H9 (cell line): ENCODE results near the gene AOC1. TPM values are rescaled to one million over a fixed set of nuclear protein-coding genes. Genes with fewer than 3 reads are reported as not detected.

ENCODE experiments used
- DNase-seq: peaks from one replicate; pipeline ENCODE4 v3.0.0-alpha.2; 2017
- H2AFZ ChIP-seq: one replicate; pipeline ENCODE4 v1.6.1; 2013; ENCODE audit warnings: mild to moderate bottlenecking, low read length, control low read depth, moderate library complexity
- H2AK5ac ChIP-seq: 2 replicates; pipeline ENCODE4 v1.6.1; 2013; ENCODE audit warnings: low read length, control low read depth, mixed read lengths; ENCODE audit not compliant: insufficient read length
- H2BK120ac ChIP-seq: one replicate; pipeline ENCODE4 v1.6.1; 2013; ENCODE audit warnings: low read depth, mild to moderate bottlenecking, low read length, control low read depth, inconsistent platforms; ENCODE audit not compliant: poor library complexity, severe bottlenecking
- H2BK12ac ChIP-seq: 2 replicates; pipeline ENCODE4 v1.6.1; 2013; ENCODE audit warnings: low read length, control low read depth, mixed read lengths, low read depth; ENCODE audit not compliant: insufficient read length
- H2BK15ac ChIP-seq: 2 replicates; pipeline ENCODE4 v1.6.1; 2013; ENCODE audit warnings: low read depth, low read length, control low read depth
- H2BK20ac ChIP-seq: one replicate; pipeline ENCODE4 v1.6.1; 2013; ENCODE audit warnings: low read depth, mild to moderate bottlenecking, low read length, control low read depth, inconsistent platforms; ENCODE audit not compliant: poor library complexity, severe bottlenecking
- H2BK5ac ChIP-seq: 2 replicates; pipeline ENCODE4 v1.6.1; 2013; ENCODE audit warnings: low read length, control low read depth, mixed read lengths; ENCODE audit not compliant: insufficient read length
- H3K14ac ChIP-seq: 2 replicates; pipeline ENCODE4 v1.6.1; 2013; ENCODE audit warnings: low read length, control low read depth; ENCODE audit not compliant: insufficient read depth
- H3K18ac ChIP-seq: 2 replicates; pipeline ENCODE4 v1.6.1; 2013; ENCODE audit warnings: low read depth, mild to moderate bottlenecking, mixed read lengths, low read length, control low read depth; ENCODE audit not compliant: insufficient read length
- H3K23ac ChIP-seq: 2 replicates; pipeline ENCODE4 v1.6.1; 2013; ENCODE audit warnings: low read length, control low read depth, mixed read lengths, low read depth; ENCODE audit not compliant: insufficient read length
- H3K23me2 ChIP-seq: 2 replicates; pipeline ENCODE4 v1.6.1; 2013; ENCODE audit warnings: low read depth, mild to moderate bottlenecking, mixed read lengths, low read length, control low read depth; ENCODE audit not compliant: insufficient read length, poor library complexity, severe bottlenecking
- H3K27ac ChIP-seq: 2 replicates; pipeline ENCODE4 v1.5.1; 2013; ENCODE audit warnings: low read length, control low read depth, mixed read lengths, low read depth; ENCODE audit not compliant: insufficient read length
- H3K27me3 ChIP-seq: 2 replicates; pipeline ENCODE4 v1.6.1; 2013; ENCODE audit warnings: low read length, control low read depth, inconsistent platforms; ENCODE audit not compliant: insufficient read depth
- H3K4ac ChIP-seq: 2 replicates; pipeline ENCODE4 v1.6.1; 2013; ENCODE audit warnings: low read depth, mild to moderate bottlenecking, control low read depth, inconsistent platforms, low read length, moderate library complexity
- H3K4me1 ChIP-seq: 2 replicates; pipeline ENCODE4 v1.6.1; 2013; ENCODE audit warnings: low read length, control low read depth, inconsistent platforms; ENCODE audit not compliant: insufficient read depth
- H3K4me2 ChIP-seq: 2 replicates; pipeline ENCODE4 v1.6.1; 2013; ENCODE audit warnings: low read length, control low read depth, mixed read lengths; ENCODE audit not compliant: insufficient read length, insufficient read depth
- H3K56ac ChIP-seq: 2 replicates; pipeline ENCODE4 v1.6.1; 2013; ENCODE audit warnings: low read depth, mild to moderate bottlenecking, mixed read lengths, low read length, control low read depth; ENCODE audit not compliant: insufficient read length
- H3K79me1 ChIP-seq: 2 replicates; pipeline ENCODE4 v1.6.1; 2013; ENCODE audit warnings: low read depth, mild to moderate bottlenecking, moderate library complexity, low read length, control low read depth, inconsistent platforms; ENCODE audit not compliant: insufficient read depth, poor library complexity, severe bottlenecking
- H3K79me2 ChIP-seq: 2 replicates; pipeline ENCODE4 v1.6.1; 2013; ENCODE audit warnings: low read length, control low read depth, inconsistent platforms; ENCODE audit not compliant: insufficient read depth
- H3K9ac ChIP-seq: 2 replicates; pipeline ENCODE4 v1.6.1; 2013; ENCODE audit warnings: low read length, control low read depth, mixed read lengths; ENCODE audit not compliant: insufficient read length; ENCODE audit errors: extremely low read depth
- H3K9me3 ChIP-seq: one replicate; pipeline ENCODE4 v1.6.1; 2013; ENCODE audit warnings: low read depth, low read length, inconsistent platforms; ENCODE audit not compliant: control insufficient read depth
- H3T11ph ChIP-seq: one replicate; pipeline ENCODE4 v1.6.1; 2013; ENCODE audit warnings: mild to moderate bottlenecking, low read length, control low read depth, inconsistent platforms
- H4K20me1 ChIP-seq: one replicate; pipeline ENCODE4 v1.6.1; 2013; ENCODE audit not compliant: control insufficient read depth, insufficient read length, insufficient read depth
- H4K5ac ChIP-seq: 2 replicates; pipeline ENCODE4 v1.6.1; 2013; ENCODE audit warnings: low read depth, mild to moderate bottlenecking, mixed read lengths, low read length, control low read depth; ENCODE audit not compliant: insufficient read length
- H4K8ac ChIP-seq: replicated peaks from 2 replicates; pipeline ENCODE4 v1.6.1; 2013; ENCODE audit warnings: low read length, control low read depth, mixed read lengths, low read depth; ENCODE audit not compliant: insufficient read length
- H4K91ac ChIP-seq: 2 replicates; pipeline ENCODE4 v1.6.1; 2013; ENCODE audit warnings: low read depth, mild to moderate bottlenecking, moderate library complexity, mixed read lengths, low read length, control low read depth; ENCODE audit not compliant: insufficient read length
- H3K27ac Mint-ChIP-seq, 3 experiments: 2 replicates in 2 of 3; 3 replicates in 1 of 3; pipeline ENCODE4 v1.8.0; 2020 to 2021; ENCODE audit warnings: mixed read lengths in 3 of 3, mild to moderate bottlenecking in 1 of 3, moderate library complexity in 1 of 3
- H3K27me3 Mint-ChIP-seq: 2 replicates; pipeline ENCODE4 v1.8.0; 2021; ENCODE audit warnings: low read depth, mild to moderate bottlenecking, moderate library complexity, mixed read lengths
- H3K36me3 Mint-ChIP-seq, 3 experiments: 2 replicates in 2 of 3; 3 replicates in 1 of 3; pipeline ENCODE4 v1.8.0; 2020 to 2021; ENCODE audit warnings: low read depth in 3 of 3, mixed read lengths in 3 of 3; ENCODE audit not compliant: insufficient read depth in 1 of 3
- H3K4me1 Mint-ChIP-seq, 2 experiments: 2 replicates each; pipeline ENCODE4 v1.8.0; 2020; ENCODE audit warnings: mixed read lengths in 2 of 2
- H3K4me3 Mint-ChIP-seq, 2 experiments: 2 replicates in 1 of 2; 3 replicates in 1 of 2; pipeline ENCODE4 v1.8.0; 2020 to 2021; ENCODE audit warnings: mild to moderate bottlenecking in 2 of 2, mixed read lengths in 2 of 2, moderate library complexity in 1 of 2
- H3K9me3 Mint-ChIP-seq, 2 experiments: 2 replicates in 1 of 2; 3 replicates in 1 of 2; pipeline ENCODE4 v1.8.0; 2020; ENCODE audit warnings: mild to moderate bottlenecking in 2 of 2, mixed read lengths in 2 of 2, moderate library complexity in 1 of 2
- WGBS: extraction: QIAGEN DNeasy Blood & Tissue Kit; methylation state at CpG from one replicate; pipeline ENCODE4 v1.1.7; 2013; ENCODE audit warnings: missing lambda C conversion rate, low lambda C conversion rate, mixed read lengths; ENCODE audit not compliant: insufficient read length; ENCODE audit errors: extremely low coverage; 5-methylcytosine and 5-hydroxymethylcytosine counted together
- total RNA-seq: library from RNA; stranded (reverse); gene quantifications from 2 replicates; pipeline ENCODE4 v1.2.1, GENCODE V29; 2021
- TF ChIP-seq, protein P1 (sequence below): fragments of 200-600 bp; sonication (generic); conservative IDR thresholded peaks from 3 replicates; pipeline ENCODE4 v1.8.0; 2021; ENCODE audit warnings: antibody characterized with exemption, mild to moderate bottlenecking

The AOC1 gene
- total RNA-seq, 1 experiment from 2014 or later, result 0.28 TPM

DNA sequence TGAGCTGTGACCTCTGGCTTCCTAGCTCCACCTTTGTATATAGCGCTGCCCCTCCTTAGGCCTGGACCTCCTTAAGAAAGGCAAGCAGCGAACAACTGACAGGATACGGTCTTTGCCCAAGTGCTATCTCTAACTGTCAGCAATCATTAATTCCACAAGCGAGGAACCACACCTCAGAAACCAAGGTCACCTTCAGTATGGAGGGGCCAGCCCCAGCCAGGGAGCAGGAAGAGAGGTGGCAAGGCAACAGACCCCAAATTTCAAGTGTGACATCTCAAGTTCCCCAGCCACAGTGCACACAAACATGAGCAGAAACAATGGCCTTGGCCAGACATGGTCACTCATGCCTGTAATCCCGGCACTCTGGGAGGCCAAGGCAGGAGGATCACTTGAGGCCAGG, 4.8 kb upstream of the AOC1 start:
- no peak overlapping the region for H4K5ac ChIP-seq

More for the DNA sequence above, 4.8 kb upstream of the AOC1 start:
- H3K4me3 Mint-ChIP-seq, result no peak overlapping the region
- no peak overlapping the region for H2BK5ac ChIP-seq
- WGBS, result no CpG with 5 or more reads among the region's 5 CpGs
- H3K14ac ChIP-seq, result no peak overlapping the region
- no peak overlapping the region for H3K27ac ChIP-seq
- H4K91ac ChIP-seq, result no peak overlapping the region
- DNase-seq, result peak; percentile 5
- H3K79me1 ChIP-seq, result no peaks in the 10 kb centered on the region
- no peaks in the 10 kb centered on the region for H3K27me3 ChIP-seq
- no peaks in the 10 kb centered on the region for H3K9me3 ChIP-seq
- no peaks in the 10 kb centered on the region for H4K20me1 ChIP-seq
- no peaks in the 10 kb centered on the region for H3K9me3 Mint-ChIP-seq
- H3K27ac Mint-ChIP-seq, result no peak overlapping the region
- H3K79me2 ChIP-seq, result no peaks in the 10 kb centered on the region
- H2AFZ ChIP-seq, result no peak overlapping the region
- H3K4me2 ChIP-seq, result no peak overlapping the region
- no peak overlapping the region for H3T11ph ChIP-seq
- H2BK120ac ChIP-seq, result no peak overlapping the region
- no peak overlapping the region for H2BK12ac ChIP-seq
- H4K8ac ChIP-seq, result no peak overlapping the region
- H3K4me1 Mint-ChIP-seq, result peaks cover 3 to 4% of the 10 kb centered on the region in 2 experiments
- no peak overlapping the region for H3K18ac ChIP-seq
- H3K9ac ChIP-seq, result no peak overlapping the region
- H2BK20ac ChIP-seq, result no peak overlapping the region
- no peak overlapping the region for H3K4ac ChIP-seq
- no peaks in the 10 kb centered on the region for H3K36me3 Mint-ChIP-seq
- H3K4me1 ChIP-seq, result no peaks in the 10 kb centered on the region
- H2AK5ac ChIP-seq, result no peak overlapping the region
- peaks cover 36% of the 10 kb centered on the region for H3K27me3 Mint-ChIP-seq
- no peak overlapping the region for H2BK15ac ChIP-seq
- H3K23me2 ChIP-seq, result no peaks in the 10 kb centered on the region
- no peak overlapping the region for H3K56ac ChIP-seq
- no peak overlapping the region for H3K23ac ChIP-seq
- TF ChIP-seq, protein P1, sequence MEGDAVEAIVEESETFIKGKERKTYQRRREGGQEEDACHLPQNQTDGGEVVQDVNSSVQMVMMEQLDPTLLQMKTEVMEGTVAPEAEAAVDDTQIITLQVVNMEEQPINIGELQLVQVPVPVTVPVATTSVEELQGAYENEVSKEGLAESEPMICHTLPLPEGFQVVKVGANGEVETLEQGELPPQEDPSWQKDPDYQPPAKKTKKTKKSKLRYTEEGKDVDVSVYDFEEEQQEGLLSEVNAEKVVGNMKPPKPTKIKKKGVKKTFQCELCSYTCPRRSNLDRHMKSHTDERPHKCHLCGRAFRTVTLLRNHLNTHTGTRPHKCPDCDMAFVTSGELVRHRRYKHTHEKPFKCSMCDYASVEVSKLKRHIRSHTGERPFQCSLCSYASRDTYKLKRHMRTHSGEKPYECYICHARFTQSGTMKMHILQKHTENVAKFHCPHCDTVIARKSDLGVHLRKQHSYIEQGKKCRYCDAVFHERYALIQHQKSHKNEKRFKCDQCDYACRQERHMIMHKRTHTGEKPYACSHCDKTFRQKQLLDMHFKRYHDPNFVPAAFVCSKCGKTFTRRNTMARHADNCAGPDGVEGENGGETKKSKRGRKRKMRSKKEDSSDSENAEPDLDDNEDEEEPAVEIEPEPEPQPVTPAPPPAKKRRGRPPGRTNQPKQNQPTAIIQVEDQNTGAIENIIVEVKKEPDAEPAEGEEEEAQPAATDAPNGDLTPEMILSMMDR, result no peak
